Mucosa of descending colon (tissue), 3 donors: Measurements from ENCODE around the gene SLC43A1. TPM values are rescaled to one million over a fixed set of nuclear protein-coding genes. Genes with fewer than 3 reads are reported as not detected.
"Not testable (repeated sequence)": the region's sequence is repeated elsewhere in the genome, so short reads cannot be mapped to it uniquely, and the experiment has no call there.

Experiments
- ATAC-seq: fragments of 200-7000 bp; cut with Tn5 transposase; one replicate; pipeline ENCODE4 v1.9.1; 2020; ENCODE audit warnings: mild to moderate bottlenecking, moderate library complexity
- DNase-seq, 3 donors: peaks; one replicate each; pipeline ENCODE4 v3.0.0-alpha.2; 2020
- H3K36me3 ChIP-seq: fragments of 200-600 bp; one replicate; pipeline ENCODE4 v1.8.0; 2021; ENCODE audit warnings: low read depth, mild to moderate bottlenecking
- H3K4me1 ChIP-seq: fragments of 200-600 bp; one replicate; pipeline ENCODE4 v1.8.0; 2021; ENCODE audit warnings: low read depth, mild to moderate bottlenecking
- H3K4me3 ChIP-seq: fragments of 200-600 bp; one replicate; pipeline ENCODE4 v1.8.0; 2021; ENCODE audit warnings: mild to moderate bottlenecking
- H3K9me3 ChIP-seq: fragments of 200-600 bp; one replicate; pipeline ENCODE4 v1.8.0; 2021; ENCODE audit warnings: mild to moderate bottlenecking
- intact Hi-C, 2 donors: fragments of 100-400 bp; cut with DNase I in 1 of 2; cut with micrococcal nuclease in 1 of 2; formaldehyde crosslinking; loops; one replicate each; pipeline versions ENCODE4 v1.11.0 to v1.11.1; 2022; cut with DNase I, micrococcal nuclease
- total RNA-seq, 3 donors: library from RNA; stranded (reverse); fragmentation: NEBNext Ultra II Directional in 2 of 3; extraction: Animal tissue kit (Norgen Biotek cat#: 25700) in 2 of 3; gene quantifications; one replicate each; pipeline versions ENCODE4 v1.2.1 to v1.2.4, GENCODE V29; 2021 to 2023
- TF ChIP-seq, protein P1 (sequence below): fragments of 200-600 bp; IDR thresholded peaks from one replicate; pipeline ENCODE4 v1.8.0; 2022; ENCODE audit warnings: antibody characterized with exemption, mild to moderate bottlenecking
- donor health status: DM: no; HTN: no; CAD: no; lungs with moderate emphysema.
- donor health status: DM: no; HTN: no; CAD: no.
- donor health status: DM: no; HTN: yes; CAD: no.

Gene SLC43A1
- total RNA-seq, 3 donors from 2014 or later = 8.3 to 22.6 (median 9.9) TPM

DNA sequence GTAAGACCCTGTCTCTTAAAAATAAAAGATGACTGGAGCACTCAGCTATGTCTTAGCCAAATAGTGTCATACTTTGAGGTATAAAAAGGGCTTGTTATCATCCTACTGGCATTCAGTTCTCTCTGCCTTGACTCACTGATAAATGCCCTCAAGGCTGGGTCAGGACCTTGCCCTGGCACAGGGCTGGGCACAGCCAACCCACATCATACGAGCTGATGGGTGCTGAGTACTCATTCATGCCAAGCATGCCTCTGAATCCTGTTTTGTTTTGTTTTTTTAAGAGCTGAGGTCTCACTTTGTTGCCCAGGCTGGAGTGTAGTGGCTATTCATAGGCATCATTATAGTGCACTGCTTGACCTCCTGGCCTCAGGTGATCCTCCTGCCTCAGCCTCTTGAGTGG lies 23.8 kb upstream of the SLC43A1 start:
- no peak for DNase-seq
- no peaks in the 10 kb centered on the region for H3K9me3 ChIP-seq
- H3K4me3 ChIP-seq = no peak overlapping the region
- no peaks in the 10 kb centered on the region for H3K36me3 ChIP-seq
- intact Hi-C loops = no loop called here
- TF ChIP-seq, protein P1, sequence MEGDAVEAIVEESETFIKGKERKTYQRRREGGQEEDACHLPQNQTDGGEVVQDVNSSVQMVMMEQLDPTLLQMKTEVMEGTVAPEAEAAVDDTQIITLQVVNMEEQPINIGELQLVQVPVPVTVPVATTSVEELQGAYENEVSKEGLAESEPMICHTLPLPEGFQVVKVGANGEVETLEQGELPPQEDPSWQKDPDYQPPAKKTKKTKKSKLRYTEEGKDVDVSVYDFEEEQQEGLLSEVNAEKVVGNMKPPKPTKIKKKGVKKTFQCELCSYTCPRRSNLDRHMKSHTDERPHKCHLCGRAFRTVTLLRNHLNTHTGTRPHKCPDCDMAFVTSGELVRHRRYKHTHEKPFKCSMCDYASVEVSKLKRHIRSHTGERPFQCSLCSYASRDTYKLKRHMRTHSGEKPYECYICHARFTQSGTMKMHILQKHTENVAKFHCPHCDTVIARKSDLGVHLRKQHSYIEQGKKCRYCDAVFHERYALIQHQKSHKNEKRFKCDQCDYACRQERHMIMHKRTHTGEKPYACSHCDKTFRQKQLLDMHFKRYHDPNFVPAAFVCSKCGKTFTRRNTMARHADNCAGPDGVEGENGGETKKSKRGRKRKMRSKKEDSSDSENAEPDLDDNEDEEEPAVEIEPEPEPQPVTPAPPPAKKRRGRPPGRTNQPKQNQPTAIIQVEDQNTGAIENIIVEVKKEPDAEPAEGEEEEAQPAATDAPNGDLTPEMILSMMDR = no peak
- H3K4me1 ChIP-seq = no peaks in the 10 kb centered on the region
- ATAC-seq = no peak

DNA sequence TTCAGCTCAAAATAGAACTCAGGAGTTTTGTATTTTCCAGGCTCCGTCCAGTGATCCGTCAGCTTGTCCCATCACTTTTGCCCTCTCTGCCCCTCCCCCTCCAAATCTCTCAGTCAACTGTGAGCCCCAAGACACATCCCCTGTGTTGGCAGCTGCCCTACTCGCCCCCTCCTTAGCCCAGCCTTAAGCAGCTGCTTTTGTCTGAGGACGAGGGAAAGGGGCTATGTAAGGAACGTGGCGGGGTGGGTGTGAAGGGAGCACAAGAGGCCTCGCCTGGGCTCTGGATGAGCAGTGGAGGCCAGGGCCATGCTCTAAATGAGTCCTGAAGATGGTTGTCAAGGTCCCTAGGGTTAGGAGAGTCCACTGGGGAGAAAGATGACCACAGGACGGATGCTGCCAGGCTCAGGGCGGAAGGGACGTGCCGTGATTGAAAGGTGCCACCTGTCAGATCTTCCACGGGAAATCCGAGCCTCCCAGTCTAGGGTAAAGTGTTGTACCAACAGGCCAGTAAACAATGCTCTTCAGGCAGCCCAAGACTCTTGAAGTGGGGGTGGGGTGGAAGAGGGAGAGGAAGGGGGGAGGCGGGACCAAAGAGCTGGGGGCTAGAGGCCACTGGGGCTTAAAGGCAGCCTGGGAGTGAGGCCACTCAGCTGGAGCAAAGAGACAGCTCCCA lies 21.6 kb upstream of the SLC43A1 start, which contains the start of gene SMTNL1:
Gene SMTNL1, plus strand, starts transcription at position 649 of the 673 bp plus-strand sequence. CDS start 5,048 bp downstream, outside the sequence.
- ATAC-seq (no peak), DNase-seq (no peak)
- intact Hi-C loops = no loop called here
- no peaks in the 10 kb centered on the region for H3K36me3 ChIP-seq
- H3K9me3 ChIP-seq = no peaks in the 10 kb centered on the region
- H3K4me3 ChIP-seq = no peak within 1 kb of the TSS
- H3K4me1 ChIP-seq = no peaks in the 10 kb centered on the region
- TF ChIP-seq, protein P1 = no peak

DNA sequence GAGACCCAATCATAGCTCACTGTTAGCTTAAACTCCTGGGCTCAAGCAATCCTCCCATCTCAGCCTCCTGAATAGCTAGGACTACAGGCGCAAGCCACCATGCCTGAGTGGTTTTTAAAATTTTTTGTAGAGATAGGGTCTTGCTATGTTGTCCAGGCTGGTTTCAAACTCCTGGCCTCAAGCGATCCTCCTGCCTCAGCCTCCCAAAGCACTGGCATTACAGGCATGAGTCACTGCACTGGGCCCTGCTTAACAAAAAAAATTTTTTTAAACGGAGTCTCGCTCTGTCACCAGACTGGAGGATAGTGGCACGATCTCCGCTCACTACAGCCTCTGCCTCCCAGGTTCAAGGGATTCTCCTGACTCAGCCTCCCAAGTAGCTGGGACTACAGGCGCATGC lies 18.9 kb upstream of the SLC43A1 start:
- H3K4me3 ChIP-seq, H3K9me3 ChIP-seq, DNase-seq, H3K36me3 ChIP-seq, intact Hi-C loops, ATAC-seq: not testable (repeated sequence)
- peaks cover 13% of the 10 kb centered on the region for H3K4me1 ChIP-seq

- intact Hi-C loops = no loop called here
- Histone ChIP-seq H3K4me3 (peak within 1 kb of the TSS; percentile 57), H3K36me3 (no peaks in the 10 kb centered on the region), H3K4me1 (peaks cover 13% of the 10 kb centered on the region), H3K9me3 (no peaks in the 10 kb centered on the region)
- ATAC-seq (peak; percentile 99), DNase-seq (peak; percentile 94 to 98 (median 95))
- TF ChIP-seq, protein P1 = no peak
These were observed 15.3 kb upstream of the SLC43A1 start, which contains the start of gene TIMM10 for GRCh38 chr11:57530596-57531507. TSS of gene TIMM10 (minus strand) at chr11:57530754. CDS start at chr11:57530189, 565 bp downstream.

- H3K9me3 ChIP-seq = no peaks in the 10 kb centered on the region
- H3K4me1 ChIP-seq = peaks cover 13% of the 10 kb centered on the region
- TF ChIP-seq, protein P1 = no peak
- intact Hi-C loops = no loop called here
- H3K4me3 ChIP-seq = peak overlapping the region; percentile 57
- ATAC-seq = peak; percentile 2
- peak in 2 of 3 donors; percentile 55 to 64 for DNase-seq
- H3K36me3 ChIP-seq = no peaks in the 10 kb centered on the region
These were observed 14.7 kb upstream of the SLC43A1 start for GRCh38 chr11:57530215-57530595.

DNA sequence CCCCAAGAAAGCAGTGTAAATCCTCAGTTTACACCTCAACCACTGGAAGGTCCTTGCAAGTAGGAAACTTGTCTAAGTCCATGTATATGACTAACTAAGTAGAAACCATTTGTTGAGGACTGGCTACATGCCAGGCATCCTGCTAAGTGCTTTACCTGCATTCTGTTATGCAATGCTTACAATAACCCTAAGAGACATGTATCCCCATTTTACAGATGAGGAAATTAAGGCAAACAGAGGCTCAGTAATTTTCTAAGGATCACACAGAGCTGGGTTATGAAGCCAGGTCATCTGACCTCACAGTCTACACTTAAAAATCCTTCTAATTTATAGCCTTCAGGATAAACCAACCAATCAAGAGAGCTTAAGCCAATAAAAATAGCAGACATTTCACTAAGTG lies 13.5 kb upstream of the SLC43A1 start:
- Histone ChIP-seq H3K9me3 (no peaks in the 10 kb centered on the region), H3K4me1 (peaks cover 13% of the 10 kb centered on the region), H3K36me3 (no peaks in the 10 kb centered on the region), H3K4me3 (no peak overlapping the region)
- ATAC-seq = no peak
- TF ChIP-seq, protein P1 = no peak
- DNase-seq = no peak
- intact Hi-C loops = loop anchor here (5.0 kb wide), 2 partner anchors 37 to 72 kb away; no protein-coding TSS in a partner anchor
